ENCODE data around the gene USP49.

Gene USP49

GRCh38 chr6:41805830-41806774 lies 89.1 kb downstream of the USP49 start:
- no peak for DNase-seq

GRCh38 chr6:41801380-41801779 lies 93.8 kb downstream of the USP49 start:
- peak; percentile 30 to 66 for DNase-seq

DNA sequence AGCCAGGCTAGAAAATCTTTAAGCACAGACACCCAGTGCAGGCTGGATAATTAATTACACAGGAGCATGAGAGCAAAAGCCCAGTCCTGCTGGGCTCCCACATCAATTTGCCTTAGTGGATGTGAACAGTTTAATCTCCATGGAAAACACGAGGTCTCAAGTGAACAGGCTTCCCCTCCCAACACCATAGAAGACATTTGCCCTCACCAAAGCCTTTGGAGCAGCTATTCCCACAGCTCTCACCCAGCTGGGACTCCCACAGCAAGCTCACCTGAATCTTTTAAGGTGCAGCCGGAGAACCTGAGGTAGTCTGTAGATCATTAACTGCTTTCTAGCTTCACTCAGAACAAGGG lies 95.6 kb downstream of the USP49 start:
- no peak for DNase-seq

DNA sequence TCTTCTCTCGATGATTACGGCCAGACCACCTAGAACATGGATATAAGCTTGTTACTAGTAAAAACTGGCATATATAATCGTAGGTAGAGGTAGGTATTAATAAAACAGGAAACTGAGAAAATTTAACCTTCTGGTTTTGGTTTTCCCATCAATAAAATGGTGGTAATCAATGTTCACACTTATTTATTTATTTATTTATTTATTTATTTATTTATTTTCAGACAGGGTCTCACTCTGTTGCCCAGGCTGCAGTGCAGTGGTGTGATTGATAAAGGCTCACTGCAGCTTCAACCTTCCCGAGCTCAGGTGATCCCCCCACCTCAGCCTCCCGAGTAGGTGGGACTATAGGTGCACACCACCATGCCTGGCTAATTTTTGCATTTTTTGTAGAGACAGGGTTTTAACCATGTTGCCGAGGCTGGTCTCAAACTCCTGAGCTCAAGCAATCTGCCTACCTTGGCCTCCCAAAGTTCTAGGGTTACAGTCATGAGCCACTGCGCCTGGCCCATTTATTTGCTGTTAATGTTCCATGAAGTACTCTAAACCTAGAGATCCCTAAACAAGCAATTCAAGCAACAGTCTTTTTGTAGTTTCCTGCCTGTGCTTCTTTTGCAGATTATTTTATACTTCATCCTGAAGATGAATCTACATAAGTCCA lies 96.1 kb downstream of the USP49 start:
- DNase-seq, result no peak

DNA sequence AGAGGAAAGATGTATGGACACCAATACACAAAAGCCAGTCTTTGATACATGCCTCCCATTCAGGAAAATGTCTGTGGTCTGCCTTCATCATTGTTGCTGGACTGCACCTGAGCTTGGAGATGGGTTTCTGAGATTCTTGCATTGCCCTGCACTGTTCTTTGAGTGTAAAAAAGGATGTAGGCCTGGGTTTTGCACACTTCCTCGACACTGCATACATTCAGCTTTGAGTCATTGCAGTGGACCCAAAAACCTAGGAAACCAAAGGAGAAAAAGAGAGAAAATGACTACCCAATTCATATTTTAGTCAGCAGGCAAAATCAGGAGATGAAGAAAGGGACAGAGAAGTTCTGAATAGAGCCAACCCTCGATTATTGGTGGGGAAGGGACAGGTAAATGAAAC lies 98.7 kb downstream of the USP49 start:
- no peak for DNase-seq

DNA sequence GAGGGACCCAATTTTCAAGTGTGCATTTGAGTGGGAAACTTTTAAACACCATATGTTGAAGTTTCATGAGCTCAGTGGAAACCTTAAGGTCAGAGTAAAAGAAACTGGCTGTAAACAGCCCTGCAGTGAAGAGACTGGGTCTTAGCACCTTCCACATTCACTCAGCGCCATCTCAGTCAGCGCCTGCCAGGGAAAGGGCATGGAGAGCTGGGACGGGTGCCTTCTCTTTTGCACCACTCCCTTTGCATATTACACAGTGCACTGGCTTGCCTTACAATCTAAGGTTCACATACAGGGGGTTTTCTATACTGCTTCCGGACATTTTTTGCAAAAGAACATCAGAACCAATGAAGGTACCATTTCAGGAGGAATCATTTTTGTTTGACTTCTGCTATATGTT lies 103.2 kb downstream of the USP49 start:
- no peak for DNase-seq

DNA sequence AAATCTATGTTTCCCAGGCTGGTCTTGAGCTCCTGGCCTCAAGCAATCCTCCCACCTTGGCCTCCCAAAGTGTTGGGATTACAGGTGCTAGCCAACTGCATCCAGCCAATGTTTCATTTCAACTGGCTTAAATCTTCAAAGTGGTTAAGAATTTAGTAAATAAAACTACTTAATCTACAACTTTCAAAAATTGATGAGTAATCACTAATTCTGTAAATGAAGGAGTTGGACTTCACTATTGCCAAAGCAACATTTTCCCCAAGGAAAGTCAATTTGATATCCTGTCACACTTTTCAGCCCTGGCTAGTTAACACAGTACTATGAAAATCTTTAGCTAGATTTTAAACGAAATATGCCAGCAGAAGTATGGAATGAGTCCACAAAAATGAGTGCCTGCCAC lies 103.9 kb downstream of the USP49 start:
- DNase-seq, result no peak

GRCh38 chr6:41790045-41790444 lies 105.1 kb downstream of the USP49 start:
- DNase-seq, result peak; percentile 74 to 77

DNA sequence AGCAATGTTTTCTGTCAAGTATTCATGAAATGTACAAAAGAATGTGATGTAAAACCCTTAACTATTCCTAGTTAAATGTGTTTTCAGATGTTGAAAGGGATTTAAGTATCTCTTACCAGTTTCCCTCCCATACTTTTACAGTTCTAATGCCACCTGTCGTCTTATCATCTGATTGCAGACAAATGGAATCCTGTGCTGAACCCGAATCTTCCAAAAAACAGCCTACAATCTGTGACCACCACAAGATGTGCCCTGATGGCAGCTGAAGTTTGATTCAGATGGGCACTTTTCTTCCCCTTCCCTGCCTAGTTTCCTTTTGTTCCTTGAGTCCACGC lies 105.8 kb downstream of the USP49 start:
- no peak for DNase-seq

- DNase-seq, result peak; percentile 90 to 94
Measured at GRCh38 chr6:41787219-41787917, 107.8 kb downstream of the USP49 start, which contains the start of gene TOMM6. Gene TOMM6, plus strand, starts transcription at chr6:41787694. Its CDS starts 4 bp downstream, at chr6:41787698.

DNA sequence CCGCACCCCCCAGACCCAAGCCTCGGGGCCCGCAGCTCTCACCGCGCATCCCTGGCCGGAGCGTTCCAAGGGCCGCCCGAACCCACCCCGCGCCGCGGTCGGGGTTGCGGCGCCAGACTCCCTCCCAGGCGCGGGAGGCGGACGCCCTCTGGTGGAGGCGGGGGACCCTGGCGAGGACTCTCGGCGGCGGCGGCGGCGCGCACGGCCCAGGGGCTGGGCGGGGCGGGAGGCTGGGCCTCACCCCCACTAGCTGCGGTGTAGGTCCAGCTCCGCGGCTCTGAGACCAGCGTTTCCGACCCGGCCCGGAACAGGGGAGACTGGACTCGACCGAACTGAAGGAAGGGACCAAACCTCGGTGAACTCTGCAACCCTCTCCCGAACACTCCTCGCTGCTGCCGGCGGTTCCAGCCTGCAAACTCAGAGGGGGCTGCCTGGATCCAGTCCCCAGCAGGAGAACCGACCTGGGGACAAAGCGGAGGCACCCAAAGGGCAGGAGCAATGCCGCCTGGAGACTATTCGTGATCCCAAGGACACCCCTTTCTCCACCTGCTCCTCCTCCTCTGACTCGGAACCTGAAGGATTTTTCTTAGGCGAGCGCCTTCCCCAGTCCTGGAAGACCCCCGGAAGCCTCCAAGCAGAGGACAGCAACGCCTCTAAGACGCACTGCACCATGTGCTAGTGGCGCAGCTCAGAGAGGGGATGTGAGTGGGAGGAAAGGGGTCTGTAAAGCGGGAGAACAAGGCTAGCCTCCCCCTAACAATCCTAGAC lies 108.5 kb downstream of the USP49 start:
- DNase-seq, result peak; percentile 69 to 72

- DNase-seq, result no peak
Measured at GRCh38 chr6:41785689-41786450, 109.3 kb downstream of the USP49 start.

GRCh38 chr6:41785254-41785653 lies 109.9 kb downstream of the USP49 start:
- no peak for DNase-seq

DNA sequence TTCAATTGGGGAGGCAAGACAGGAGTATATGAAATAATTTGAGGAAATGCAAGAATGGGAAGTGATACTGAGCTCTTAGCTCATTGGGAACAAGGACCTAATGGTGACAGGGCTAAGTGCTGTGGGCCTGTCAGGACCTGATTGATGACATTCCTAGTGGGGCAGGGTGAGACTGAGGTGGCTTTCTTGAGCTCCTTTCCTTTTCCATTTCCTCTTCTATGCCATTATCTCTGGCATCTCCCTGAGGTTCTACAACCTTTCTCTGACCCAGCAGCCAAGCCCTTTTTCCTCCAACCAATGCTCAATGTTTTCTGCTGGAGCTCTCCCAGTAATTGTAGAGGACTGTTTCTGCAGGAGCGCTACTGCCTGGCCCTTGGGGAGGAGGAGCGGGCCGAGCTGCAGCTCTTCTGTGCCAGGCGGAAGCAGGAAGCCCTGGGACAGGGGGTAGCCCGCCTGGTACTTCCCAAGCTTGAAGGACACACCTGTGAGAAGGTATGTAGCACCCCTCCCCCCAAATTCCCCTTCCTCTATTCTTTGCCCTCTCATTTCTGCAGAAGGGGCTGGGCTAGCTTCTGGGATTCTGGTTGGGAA lies 110.5 kb downstream of the USP49 start:
- DNase-seq, result no peak

DNA sequence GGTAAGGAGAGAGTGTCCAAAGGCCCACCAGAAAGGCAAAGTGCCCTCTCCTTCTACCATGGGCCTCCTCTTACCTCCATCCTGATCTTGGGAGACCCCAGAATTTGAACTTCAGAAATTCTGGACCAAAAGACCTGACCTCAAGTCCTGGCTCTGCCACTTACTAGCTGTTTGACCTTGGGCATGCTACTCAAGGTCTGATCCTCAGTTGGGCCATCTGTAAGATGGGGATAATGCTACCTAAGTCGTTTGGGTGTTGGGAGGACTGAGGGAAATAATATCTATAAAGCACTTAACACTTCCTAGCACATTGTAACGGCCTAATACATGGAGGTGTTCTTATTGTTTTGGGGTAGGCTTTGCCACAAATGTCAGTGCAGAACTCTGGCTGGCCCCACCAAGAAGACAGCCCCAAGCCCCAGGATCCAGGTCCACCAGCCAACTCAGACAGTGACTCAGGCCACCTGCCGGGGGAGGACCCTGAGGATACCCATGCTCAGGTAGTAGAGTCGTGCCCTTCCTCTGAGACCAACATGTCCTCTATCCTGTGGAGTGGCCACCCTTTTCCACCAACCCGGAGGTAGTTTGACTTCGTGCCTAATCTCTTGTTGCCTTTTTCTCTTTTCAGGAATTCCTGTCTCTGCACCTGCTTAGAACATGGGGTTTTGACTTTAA lies 111.9 kb downstream of the USP49 start:
- no peak for DNase-seq

DNA sequence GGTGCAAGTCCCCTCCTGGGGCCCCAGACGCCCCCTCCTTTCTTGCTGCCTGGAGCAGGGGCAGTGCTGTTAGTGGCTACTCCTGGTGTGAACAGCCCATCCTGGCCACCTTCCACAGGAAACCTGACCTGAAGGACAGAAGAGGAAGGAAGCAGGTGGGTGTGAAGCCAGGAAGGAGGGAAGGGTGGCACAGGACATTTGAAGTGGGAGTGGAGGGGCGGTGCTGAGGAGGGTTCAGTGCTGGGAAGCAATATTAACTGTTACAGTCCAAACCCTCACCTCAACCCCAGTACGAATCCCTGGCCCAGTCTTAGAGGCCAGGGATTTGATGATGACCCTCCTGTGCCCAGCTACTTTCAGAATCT lies 113.8 kb downstream of the USP49 start:
- DNase-seq, result no peak

GRCh38 chr6:41780551-41781365 lies 114.4 kb downstream of the USP49 start, which contains the start of gene PRICKLE4:
Gene PRICKLE4, plus strand, starts transcription at chr6:41780782. Its CDS starts 2,692 bp downstream, at chr6:41783474.
- DNase-seq, result peak; percentile 8 to 12

DNA sequence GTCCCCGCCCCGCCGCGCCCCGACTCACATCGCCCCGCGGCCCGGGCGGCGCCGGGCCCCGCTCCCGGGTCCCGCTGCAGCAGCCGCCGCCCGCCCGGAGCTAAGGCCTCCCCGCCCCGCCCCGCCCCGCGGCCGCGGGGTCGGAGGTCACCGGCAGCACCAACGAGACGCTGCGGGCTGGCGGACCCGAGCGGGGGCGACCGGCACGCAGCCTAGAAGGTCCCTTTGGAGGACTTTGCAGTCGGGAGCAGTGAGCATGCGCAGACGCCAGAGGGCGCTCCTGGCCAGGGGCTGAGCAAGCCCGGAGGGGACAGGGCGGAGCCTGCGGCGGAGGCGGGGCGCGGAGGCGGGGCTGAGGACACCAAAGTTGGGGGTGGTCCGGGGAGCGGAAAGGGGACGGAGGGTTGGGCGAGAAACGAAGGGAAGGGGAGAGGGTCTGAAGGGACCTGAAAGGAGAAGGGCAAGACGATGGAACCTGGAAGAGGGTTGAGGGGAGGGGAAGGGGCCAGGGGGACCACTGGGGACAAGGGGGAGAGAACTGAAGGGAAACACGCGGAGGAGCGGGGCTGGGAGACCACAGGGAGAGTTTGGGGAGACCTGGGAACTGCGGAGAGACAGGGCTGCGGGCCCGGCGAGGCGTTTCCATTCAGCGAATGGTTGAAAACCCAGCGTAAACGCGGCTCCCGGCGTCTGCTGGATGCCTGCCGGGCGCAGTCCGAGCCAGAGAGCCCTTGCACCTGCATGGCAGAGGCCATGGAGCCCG lies 115.2 kb downstream of the USP49 start, which contains the start of gene FRS3:
Gene FRS3 (minus strand): TSS at position 113 of the 763 bp plus-strand sequence. CDS start 2,913 bp downstream, outside the sequence.
- DNase-seq, result peak; percentile 94 to 97

DNA sequence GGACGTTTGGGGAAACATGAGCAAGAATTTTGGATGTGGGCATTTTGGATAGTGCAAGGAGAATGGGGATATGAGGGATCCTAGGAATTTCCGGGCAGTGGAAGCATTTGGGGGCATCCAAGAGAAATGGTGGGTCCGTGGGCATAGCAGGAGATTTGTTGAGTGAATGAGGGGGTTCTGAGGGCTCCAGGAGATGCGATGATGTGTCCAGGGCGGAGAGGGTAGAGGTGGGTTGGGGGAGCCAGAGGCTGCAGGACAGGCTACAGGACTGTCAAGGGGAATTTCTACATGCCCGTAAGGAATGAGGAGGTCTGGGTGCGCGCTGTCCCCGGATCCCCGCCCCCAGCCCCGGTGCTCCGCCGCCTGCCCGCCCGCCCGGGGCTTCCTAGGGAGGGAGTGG lies 115.8 kb downstream of the USP49 start:
- no peak for DNase-seq

Data from AML-193 (cell line).